DLD1 (cell line): ENCODE data around the gene CIDEA.

Experiments used
- in situ Hi-C: cut with HindIII; loops from 2 replicates; pipeline ENCODE4 v1.10.0; 2017; ENCODE audit warnings: low sequenced_read_pairs

CIDEA gene

DNA sequence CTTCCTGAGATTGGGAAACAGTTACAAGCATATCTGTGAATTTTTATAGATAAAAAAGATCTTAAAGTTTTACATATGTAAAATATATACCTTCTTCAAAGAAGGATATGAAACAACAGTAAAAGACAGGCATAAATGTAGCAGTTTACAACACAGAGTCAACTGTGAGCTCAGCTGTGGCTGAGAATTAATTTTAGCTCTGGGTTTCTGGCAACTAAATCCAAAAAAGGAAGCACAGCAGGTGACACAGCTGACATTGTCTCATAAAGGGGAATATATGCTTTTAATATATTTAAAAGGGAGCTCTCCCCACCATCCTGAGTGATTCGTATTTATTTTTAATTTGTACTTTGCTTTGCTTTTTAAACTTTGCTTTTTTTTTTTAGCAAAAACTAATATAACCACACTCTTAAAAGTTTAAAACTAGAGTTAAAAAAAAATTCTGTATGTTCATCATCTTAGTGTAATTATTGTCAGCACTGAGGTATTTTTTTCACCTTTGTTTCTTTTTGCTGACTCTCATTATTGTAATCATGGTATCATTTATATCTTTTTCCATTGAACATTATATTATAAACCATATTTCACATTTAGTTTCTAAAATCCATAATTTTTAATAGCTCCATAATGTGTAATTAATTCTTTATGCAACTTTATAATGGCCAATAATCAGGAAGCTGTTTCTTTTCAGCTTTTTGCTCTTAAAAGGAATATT, 60.6 kb downstream of the CIDEA start:
- in situ Hi-C loops = no loop called here

DNA sequence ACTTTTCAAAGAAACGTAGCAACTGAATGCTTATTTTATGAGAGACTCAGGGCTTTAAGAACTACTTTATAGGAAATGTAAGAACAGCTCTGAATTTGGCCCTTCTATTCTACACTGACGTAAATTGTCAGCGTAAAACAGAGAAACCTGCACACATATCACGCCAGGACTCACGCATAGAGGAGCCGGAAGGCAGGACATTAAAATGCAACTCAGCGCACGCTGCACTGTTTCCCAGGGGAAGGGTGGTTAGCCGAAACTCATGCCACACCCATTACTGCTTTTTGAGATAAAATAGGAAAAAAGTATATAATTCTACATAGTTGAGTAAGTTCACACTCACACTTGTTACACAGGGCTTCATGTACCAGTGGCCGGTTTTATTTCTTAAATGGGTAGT, 61.3 kb downstream of the CIDEA start:
- in situ Hi-C loops = no loop called here

DNA sequence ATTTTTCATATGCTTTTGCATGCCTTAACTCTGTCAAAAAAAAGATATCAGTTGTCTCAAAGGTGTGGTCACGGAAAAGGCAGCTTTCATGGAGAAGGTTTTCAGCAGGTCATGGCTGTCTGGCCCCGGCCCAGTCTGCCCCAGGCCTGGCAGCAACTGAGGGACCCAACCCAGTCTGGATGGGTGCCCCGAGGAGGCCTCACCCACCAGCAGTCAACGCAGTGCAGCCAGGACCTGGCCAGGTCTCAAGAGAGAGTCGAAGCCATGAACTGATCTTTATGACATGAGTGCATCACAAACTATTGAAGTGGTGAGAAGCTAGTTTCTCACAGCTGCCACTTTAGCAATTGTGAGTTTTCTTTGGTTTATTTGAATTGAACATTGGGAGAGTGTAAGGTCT, 61.8 kb downstream of the CIDEA start:
- in situ Hi-C loops = no loop called here

DNA sequence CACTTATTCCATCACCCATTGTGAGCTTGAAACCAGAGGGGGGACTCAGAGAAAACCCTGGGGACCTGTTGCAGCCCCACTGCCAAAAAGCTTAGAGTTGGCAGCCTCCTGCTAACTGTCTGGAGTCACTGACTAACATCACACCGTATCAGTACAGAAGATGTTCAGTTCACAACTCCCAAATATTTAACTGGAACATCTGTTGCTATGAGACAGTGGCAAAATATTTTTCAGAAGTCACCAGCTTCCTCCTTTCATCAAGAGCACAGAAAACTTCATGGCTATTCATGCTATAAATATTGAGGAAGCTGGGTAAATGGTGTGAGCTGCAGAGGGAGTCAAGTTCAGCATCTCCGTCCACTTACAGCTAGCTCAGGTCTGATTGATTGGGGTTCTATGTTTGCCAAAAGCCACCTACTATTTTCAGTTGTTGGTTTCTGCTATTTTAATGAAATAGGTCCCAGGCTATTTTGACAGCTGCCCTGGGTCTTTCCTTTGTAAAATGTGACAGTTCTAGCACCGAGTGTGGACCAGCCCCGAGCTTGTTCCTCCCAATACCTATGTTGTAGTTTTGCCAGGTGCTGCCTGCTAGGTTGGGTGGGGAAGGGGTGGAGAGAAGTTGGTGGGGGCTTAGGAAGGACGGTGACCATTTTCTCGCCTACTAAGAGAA, 63.6 kb downstream of the CIDEA start:
- in situ Hi-C loops = no loop called here

DNA sequence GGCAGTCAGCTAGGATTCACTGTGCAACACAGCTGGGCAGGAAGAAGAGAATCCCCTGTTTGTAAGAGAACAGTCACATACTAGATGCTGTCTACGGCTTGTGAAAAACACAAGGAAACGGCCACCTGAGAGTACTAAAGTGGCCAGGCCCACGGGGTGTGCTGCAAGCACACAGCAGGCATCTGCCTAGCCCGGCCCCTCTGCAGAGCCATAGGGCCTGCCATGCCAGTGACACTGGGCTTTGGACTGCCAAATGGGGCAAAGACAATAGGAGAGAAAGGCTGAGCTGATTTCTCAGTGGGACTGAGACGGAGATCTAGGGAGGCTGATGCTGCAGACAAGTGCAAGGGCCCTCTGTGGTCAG, 64.2 kb downstream of the CIDEA start:
- in situ Hi-C loops = no loop called here

DNA sequence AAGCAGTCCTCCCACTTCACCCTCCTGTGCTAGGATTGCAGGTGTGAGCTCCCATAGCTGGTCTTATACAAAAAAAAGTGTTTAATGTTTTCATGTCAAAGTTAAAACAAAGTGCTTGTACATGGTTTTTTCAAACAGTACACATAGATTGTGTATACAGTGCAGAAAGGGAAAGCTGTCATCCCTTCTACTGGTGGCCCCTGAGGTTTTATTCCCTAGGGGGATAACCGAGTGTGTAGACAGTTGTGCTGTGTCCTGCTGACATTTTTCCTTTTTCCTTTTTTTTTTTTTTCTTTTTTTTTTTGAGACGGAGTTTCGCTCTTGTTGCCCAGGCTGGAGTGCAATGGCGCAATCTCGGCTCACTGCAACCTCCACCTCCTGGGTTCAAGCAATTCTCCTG, 64.7 kb downstream of the CIDEA start:
- in situ Hi-C loops = no loop called here

DNA sequence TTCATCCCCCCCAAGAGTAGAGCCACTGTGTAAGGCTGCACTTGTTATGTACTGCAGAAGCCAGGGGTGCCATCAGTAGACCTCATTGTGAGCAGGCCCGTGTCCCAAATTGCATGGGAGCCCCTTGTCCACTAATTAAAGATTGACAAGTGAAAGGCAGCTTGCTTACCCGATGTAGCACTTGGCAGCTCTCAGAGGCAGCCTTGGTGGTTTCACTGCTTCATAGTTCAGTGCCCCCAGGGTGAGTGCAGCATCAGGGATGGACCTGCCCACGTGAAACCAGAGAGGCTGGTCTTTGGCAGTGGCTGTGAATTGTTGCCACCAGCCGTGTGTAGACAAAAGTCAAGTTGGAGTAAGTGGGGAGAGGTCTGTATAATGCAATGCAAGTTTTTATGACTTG, 67.2 kb downstream of the CIDEA start:
- in situ Hi-C loops = no loop called here

DNA sequence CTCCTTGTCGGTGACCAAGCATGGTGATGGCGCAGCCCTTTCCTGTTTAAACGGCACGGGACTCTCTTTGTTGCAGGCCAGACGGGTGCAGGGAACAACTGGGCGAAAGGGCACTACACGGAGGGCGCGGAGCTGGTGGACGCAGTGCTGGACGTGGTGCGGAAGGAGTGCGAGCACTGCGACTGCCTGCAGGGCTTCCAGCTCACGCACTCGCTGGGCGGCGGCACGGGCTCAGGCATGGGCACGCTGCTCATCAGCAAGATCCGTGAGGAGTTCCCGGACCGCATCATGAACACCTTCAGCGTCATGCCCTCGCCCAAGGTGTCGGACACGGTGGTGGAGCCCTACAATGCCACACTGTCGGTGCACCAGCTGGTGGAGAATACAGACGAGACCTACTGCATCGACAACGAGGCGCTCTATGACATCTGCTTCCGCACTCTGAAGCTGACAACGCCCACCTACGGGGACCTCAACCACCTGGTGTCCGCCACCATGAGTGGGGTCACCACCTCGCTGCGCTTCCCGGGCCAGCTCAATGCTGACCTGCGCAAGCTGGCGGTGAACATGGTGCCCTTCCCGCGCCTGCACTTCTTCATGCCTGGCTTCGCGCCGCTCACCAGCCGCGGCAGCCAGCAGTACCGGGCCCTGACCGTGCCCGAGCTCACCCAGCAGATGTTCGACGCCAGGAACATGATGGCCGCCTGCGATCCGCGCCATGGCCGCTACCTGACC, 71.0 kb downstream of the CIDEA start:
- in situ Hi-C loops = no loop called here

DNA sequence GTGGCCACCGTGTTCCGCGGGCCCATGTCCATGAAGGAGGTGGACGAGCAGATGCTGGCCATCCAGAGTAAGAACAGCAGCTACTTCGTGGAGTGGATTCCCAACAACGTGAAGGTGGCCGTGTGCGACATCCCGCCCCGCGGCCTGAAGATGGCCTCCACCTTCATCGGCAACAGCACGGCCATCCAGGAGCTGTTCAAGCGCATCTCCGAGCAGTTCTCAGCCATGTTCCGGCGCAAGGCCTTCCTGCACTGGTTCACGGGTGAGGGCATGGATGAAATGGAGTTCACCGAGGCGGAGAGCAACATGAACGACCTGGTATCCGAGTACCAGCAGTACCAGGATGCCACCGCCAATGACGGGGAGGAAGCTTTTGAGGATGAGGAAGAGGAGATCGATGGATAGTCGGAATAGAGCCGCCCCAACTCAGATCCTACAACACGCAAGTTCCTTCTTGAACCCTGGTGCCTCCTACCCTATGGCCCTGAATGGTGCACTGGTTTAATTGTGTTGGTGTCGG, 71.6 kb downstream of the CIDEA start:
- in situ Hi-C loops = no loop called here

DNA sequence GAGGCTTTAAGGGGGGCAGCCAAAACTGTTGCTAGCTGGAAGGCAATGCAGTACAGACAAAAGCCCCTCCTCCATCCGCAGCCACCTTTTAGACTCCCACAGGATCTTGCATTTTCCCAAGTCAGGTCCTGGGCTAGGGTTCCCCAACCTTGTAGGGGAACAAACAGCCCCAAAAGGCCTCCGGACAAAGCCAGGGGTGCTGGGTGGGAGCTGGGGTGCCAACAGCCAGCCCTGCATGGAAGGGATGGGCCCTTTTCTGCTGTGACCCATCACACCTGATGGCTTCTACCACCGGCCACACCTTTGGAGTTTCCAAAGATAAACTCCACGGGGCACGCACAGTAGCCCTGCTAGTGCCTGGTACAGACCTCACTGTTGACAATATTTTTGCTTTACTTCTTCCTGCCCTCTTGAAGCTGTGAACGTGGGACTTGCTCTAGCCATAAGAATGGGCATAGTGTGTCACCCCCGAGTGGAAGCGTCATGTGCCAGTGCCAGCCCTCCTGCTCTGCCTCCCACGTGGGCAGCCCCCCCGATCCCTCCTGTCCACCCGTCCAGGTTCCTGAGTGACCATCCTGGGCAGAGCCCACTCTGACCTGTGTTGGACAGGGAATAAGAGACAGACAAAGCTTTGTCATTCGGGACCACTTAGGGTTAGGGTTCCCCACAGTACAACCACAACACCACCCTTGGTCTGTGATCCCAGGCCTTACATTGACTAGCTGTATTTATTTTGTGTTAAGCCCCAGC, 72.7 kb downstream of the CIDEA start:
- in situ Hi-C loops = no loop called here
